HT-29 (cell line): Measurements from ENCODE around the gene ALPI. TPM values are rescaled to one million over a fixed set of nuclear protein-coding genes. Genes with fewer than 3 reads are reported as not detected.
"Not testable (repeated sequence)": the region's sequence is repeated elsewhere in the genome, so short reads cannot be mapped to it uniquely, and the experiment has no call there.

Experiments
- DNase-seq: peaks from one replicate; pipeline ENCODE4 v3.0.0-alpha.2; 2015; ENCODE audit warnings: low spot score
- total RNA-seq: library from RNA; depleted of rRNA; stranded (reverse); fragments of >200 nt; shearing (Covaris generic); gene quantifications from 2 replicates; pipeline ENCODE4 v1.2.3, GENCODE V29; 2014

The ALPI gene
- total RNA-seq, 1 experiment from 2014 or later = not detected

DNA sequence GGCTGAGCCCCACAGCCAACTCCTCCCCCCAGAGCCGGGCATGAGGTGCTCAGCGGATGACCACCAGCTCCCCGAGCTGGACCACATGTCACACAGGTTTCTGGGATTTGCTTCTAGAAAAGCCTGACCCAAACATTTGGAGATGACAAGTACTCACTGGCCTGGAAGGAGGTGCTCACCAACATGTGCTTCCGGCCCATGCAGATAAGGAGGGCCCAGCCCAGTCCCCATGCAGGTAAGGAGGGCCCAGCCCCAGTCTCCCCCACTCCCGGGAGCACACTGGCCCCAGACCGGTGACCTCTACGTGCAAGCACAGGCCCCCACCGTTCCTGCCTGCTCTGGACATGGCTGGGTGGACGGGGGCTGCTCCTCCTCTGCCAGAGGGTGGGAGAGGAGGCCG, 14.0 kb upstream of the ALPI start:
- DNase-seq = not testable (repeated sequence)

DNA sequence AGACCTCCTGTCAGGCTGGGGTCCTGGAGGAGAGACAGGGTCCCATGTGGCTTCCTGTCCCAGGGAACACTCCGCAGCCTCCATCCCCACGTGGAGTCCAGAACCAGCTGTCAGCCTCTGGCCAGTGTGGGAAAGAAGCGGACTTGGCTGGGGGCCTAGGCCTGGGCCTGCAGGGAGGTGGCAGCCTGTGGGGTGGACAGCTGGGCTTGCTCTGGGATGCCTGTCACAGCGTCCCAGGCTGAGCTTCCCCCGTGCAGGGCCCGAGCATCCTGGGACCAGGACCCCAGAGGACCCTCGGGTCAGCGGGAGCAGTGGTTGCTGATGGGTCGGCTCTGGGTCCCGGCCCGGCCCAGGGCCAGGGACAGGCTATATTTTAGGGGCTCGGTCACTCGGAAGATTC, 13.5 kb upstream of the ALPI start:
- not testable (repeated sequence) for DNase-seq

GRCh38 chr2:232443047-232443446, 12.9 kb upstream of the ALPI start:
- not testable (repeated sequence) for DNase-seq

GRCh38 chr2:232443669-232444408, 12.1 kb upstream of the ALPI start:
- not testable (repeated sequence) for DNase-seq

DNA sequence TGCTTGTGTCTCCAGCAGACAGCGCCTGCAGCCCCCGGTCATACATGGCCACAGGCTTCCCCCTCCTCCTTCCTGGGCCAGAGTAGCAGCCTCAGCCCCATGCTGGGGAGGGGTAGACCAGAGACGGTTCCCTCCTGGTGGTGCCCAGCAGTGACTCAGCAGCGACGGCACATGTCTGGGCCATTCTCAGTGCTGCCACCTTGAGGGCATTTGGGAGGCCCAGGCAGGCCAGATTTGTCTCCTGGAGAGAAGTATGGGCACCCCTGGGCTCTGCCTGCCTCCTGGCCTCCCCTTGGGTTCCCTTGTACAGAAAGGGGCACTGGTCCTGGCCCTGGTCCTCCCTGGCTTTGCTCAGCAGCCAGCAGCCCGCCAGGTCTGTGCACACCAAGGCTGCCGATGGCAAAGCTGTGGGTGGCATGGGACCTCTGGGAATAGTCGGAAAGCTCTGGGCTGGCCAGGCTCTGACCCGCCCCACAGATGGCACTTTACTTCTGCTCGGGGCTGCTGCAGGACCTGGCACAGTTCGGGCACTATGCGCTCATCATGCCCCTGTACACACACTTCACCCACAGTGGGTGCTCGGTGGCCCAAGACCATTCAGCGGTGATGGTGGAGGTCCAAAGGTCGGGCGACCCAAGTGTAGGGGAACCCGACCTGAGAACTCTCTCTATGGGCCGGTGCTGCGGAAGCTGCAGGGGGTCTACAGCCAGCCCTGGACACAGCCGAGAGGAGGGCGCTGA, 11.4 kb upstream of the ALPI start:
- DNase-seq = peak; percentile 80

DNA sequence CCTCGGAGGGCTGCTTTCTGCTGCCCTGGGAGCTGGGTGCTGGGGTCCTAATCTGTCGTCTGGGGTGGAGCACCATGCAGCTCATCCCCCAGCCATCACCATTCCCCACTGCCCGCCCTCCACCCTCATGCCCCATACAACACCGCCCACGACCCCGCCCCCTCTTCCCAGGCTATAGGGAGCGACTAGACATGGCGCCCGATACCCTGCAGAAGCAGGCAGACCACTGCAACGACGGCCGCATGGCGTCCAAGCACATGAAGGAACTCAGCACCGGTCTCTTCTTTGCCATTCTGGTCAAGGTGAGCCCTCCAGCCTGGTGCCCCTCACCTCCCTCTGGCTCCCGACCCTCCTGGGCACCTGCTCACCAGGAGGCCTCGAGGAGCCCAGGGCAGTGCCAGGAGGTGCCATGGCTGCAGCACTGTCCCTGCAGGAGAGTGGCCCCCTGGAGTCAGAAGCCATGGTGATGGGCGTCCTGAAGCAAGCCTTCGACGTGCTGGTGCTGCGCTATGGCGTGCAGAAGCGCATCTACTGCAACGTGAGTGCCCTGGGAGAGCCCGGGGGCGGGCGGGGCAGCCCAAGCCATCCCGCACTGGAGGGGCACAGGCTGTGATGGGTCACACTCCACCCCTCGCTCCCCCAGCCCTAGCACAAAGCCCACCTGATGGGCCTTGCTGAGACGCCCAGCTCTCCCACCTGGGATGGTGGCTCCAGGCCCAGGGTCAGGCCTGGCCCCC, 10.6 kb upstream of the ALPI start:
- not testable (repeated sequence) for DNase-seq

- not testable (repeated sequence) for DNase-seq
Measured at GRCh38 chr2:232446266-232446777, 9.6 kb upstream of the ALPI start.

- no peak for DNase-seq
Measured at GRCh38 chr2:232447091-232447620, 8.8 kb upstream of the ALPI start.

GRCh38 chr2:232447638-232448303, 8.2 kb upstream of the ALPI start:
- no peak for DNase-seq

- DNase-seq = no peak
Measured at GRCh38 chr2:232448304-232448690, 7.7 kb upstream of the ALPI start.

DNA sequence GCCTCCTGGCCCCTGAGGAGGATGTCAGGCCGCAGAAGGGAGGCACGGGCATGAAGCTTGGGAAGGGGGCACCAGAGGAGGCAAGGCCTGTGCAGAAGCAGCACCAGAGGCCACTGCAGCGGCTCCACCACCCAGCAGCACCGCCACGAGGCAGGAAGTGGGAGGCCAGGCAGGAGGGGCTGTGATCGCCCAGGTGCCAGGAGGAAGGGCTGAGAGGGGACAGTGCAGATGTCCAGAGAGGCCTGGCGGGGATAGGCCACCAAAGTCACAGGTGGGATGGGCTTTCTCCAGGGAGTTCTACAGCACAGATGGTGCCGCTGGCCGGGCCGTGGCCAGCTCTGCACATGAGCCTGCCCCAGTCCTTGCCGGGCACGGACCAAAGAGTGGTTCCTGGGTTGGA, 6.0 kb upstream of the ALPI start:
- no peak for DNase-seq

- not testable (repeated sequence) for DNase-seq
Measured at GRCh38 chr2:232451645-232452044, 4.3 kb upstream of the ALPI start.

DNA sequence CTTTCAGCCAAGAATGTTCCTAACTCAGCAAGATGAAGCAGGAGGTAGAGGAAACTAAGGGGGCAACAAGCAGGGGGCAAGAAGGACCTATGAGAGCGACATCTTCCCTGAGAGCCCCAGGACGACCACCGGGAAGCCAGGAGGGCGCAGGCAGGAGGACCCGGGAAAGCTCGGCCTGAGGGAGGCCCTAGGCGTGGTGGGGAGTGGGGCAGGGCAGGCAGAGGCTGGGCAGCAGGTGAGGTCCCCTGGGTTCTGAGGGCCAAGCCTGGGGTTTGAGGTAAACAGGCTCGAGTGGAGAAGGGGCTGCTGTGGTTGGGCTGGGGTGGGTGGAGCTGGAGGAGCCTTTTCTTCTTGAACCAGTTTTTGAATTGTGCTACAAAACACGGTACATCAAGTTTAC, 1.3 kb upstream of the ALPI start:
- DNase-seq = no peak

GRCh38 chr2:232456296-232457120, 555 bp downstream of the ALPI start:
- DNase-seq = no peak

DNA sequence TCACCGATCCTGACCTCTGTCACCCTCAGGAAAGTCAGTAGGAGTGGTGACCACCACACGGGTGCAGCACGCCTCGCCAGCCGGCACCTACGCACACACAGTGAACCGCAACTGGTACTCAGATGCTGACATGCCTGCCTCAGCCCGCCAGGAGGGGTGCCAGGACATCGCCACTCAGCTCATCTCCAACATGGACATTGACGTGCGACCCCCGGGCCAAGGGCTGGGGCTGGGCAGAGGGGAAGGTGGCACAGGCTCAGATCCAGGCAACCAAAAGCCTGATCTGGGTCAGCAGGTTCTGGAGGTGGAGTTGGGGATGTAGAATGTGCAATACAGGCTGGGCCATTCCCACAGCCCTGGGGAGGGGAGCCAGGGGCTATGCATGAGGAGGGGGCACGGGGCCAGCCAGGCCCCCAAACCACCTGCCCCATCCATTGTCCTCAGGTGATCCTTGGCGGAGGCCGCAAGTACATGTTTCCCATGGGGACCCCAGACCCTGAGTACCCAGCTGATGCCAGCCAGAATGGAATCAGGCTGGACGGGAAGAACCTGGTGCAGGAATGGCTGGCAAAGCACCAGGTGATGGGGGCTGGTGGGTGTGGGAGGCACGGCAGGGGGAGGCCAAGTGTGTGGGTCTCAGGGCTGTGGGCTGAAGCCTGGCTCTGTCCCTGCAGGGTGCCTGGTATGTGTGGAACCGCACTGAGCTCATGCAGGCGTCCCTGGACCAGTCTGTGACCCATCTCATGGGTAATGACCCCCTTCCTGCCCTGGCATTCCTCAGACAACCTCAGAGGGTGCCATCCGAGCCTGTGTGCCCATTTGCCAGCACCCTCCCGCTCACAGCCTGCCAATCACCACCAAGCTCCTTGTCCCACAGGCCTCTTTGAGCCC, 1.4 kb downstream of the ALPI start:
- DNase-seq = no peak

DNA sequence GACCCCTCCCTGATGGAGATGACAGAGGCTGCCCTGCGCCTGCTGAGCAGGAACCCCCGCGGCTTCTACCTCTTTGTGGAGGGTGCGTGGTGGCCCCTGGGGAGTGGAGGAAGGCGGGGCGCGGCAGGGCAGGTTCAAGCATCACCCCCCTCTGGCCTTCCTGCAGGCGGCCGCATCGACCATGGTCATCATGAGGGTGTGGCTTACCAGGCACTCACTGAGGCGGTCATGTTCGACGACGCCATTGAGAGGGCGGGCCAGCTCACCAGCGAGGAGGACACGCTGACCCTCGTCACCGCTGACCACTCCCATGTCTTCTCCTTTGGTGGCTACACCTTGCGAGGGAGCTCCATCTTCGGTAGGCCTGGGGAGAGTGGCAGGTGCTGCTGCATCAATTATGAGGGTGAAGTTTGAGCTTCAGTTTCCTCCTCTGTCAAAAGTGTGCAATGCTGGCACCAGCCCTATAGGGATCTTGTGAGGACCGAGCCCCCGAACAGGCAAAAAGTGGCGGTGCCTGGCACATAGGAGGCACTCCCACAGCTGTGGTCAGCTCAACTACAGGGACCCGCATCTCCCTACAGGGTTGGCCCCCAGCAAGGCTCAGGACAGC, 2.2 kb downstream of the ALPI start:
- no peak for DNase-seq

DNA sequence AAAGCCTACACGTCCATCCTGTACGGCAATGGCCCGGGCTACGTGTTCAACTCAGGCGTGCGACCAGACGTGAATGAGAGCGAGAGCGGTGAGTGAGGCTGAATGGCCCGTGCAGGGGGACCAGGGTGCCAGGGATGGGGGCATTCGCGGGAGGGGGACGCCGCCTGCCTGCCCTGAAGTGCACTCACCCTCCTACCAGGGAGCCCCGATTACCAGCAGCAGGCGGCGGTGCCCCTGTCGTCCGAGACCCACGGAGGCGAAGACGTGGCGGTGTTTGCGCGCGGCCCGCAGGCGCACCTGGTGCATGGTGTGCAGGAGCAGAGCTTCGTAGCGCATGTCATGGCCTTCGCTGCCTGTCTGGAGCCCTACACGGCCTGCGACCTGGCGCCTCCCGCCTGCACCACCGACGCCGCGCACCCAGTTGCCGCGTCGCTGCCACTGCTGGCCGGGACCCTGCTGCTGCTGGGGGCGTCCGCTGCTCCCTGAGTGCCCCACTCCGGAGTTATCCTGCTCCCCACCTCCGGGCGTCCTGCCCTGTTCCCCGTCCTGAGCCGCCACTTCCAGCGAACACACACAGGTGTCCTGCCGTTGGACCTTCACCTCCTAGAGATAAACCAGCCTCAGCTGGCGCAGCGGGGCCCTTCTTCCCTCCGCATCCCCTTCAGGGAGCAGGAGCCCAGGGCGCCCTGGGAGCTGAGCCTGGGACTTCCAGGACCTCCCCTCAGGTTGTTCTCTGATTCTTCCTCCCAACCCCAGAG, 2.9 kb downstream of the ALPI start:
- no peak for DNase-seq

DNA sequence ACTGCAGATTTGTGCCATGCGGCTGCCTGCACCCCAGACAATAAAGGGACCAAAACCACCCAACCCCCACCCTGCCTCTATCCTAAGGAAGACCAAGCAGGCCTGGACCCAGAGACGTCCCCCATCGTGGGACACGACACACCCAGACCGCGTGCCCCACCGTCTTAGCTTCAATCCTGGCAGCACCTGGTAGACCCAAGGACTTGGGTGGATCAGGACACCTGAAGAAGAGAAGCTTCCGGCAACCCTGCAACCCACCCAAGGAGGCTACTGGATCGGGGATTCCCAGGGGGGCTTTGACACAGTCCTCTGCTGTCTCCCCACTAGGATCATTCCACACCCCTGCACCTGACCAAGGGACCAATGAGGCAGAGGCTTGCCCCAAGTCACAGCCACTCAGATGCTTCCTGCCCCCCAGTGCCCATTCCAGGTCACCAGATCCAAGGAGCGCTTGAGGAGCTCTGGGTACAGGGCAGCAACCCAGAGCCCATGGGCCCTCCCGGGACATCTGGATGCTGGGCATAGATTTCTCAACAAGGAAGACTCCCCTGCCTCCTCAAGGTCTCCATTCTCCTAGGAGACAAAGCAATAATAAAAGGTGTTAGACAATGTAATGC, 3.6 kb downstream of the ALPI start:
- DNase-seq = no peak
